ENCODE data around the gene SMARCAL1. TPM values are rescaled to one million over a fixed set of nuclear protein-coding genes. Genes with fewer than 3 reads are reported as not detected.
A peak's percentile ranks its signal among the peaks of the same experiment; 100 is the strongest.

The SMARCAL1 gene
- total RNA-seq, 1 donor from 2014 or later = 35.2 TPM

- no peak for TF ChIP-seq EZH2 (IDR thresholded peaks at IDR 0.05; ENCODE audit: insufficient read depth, low read length)
- no peak for TF ChIP-seq CTCF (IDR thresholded peaks at IDR 0.05; ENCODE audit: insufficient read depth, low read depth, low read length)
- Histone ChIP-seq H3K4me3 (ENCODE audit: insufficient read depth, low read depth, low read length) (no peak overlapping the region), H2AFZ (ENCODE audit: low read depth, low read length) (no peak overlapping the region), H3K4me2 (ENCODE audit: low read length) (peak overlapping the region; percentile 32), H3K4me1 (ENCODE audit: insufficient read depth, low read length) (peaks cover 8% of the 10 kb centered on the region), H3K79me2 (ENCODE audit: insufficient read depth, low read length) (peaks cover 31% of the 10 kb centered on the region), H3K9me3 (ENCODE audit: insufficient read depth, low read depth, low read length) (no peaks in the 10 kb centered on the region), H3K36me3 (ENCODE audit: insufficient read depth, low read length) (peaks cover 2% of the 10 kb centered on the region), H3K27me3 (ENCODE audit: insufficient read depth, low read length) (no peaks in the 10 kb centered on the region), H3K9ac (ENCODE audit: low read length) (no peak overlapping the region), H4K20me1 (ENCODE audit: insufficient read depth, low read length) (peaks cover 38% of the 10 kb centered on the region), H3K27ac (ENCODE audit: low read depth, low read length) (no peak overlapping the region)
- DNase-seq (ENCODE audit: low read depth) = no peak
- Mint-ChIP-seq H3K27ac (ENCODE audit: unreplicated experiment) (peak overlapping the region; percentile 60), H3K4me1 (ENCODE audit: low read depth, unreplicated experiment) (peaks cover 30% of the 10 kb centered on the region), H3K4me3 (ENCODE audit: unreplicated experiment) (peak overlapping the region; percentile 4), H3K9me3 (ENCODE audit: unreplicated experiment) (no peaks in the 10 kb centered on the region), H3K36me3 (ENCODE audit: low read depth, unreplicated experiment) (peaks cover 17% of the 10 kb centered on the region), H3K27me3 (ENCODE audit: low read depth, unreplicated experiment) (no peaks in the 10 kb centered on the region)
- no peak for FAIRE-seq
These were observed 49.1 kb upstream of the SMARCAL1 start for GRCh38 chr2:216363221-216363620.

- H3K36me3 Mint-ChIP-seq (ENCODE audit: low read depth, unreplicated experiment) = peaks cover 5% of the 10 kb centered on the region
- Histone ChIP-seq H3K27ac (ENCODE audit: low read depth, low read length) (no peak overlapping the region), H3K9me3 (ENCODE audit: insufficient read depth, low read depth, low read length) (no peaks in the 10 kb centered on the region), H3K27me3 (ENCODE audit: insufficient read depth, low read length) (no peaks in the 10 kb centered on the region), H3K4me3 (ENCODE audit: insufficient read depth, low read depth, low read length) (no peak overlapping the region), H3K9ac (ENCODE audit: low read length) (no peak overlapping the region), H4K20me1 (ENCODE audit: insufficient read depth, low read length) (peaks cover 46% of the 10 kb centered on the region), H2AFZ (ENCODE audit: low read depth, low read length) (no peak overlapping the region), H3K4me2 (ENCODE audit: low read length) (no peak overlapping the region), H3K79me2 (ENCODE audit: insufficient read depth, low read length) (peaks cover 40% of the 10 kb centered on the region), H3K4me1 (ENCODE audit: insufficient read depth, low read length) (peaks cover 21% of the 10 kb centered on the region), H3K36me3 (ENCODE audit: insufficient read depth, low read length) (no peaks in the 10 kb centered on the region)
- H3K27ac Mint-ChIP-seq (ENCODE audit: unreplicated experiment) = no peak overlapping the region
- no peak for DNase-seq (ENCODE audit: low read depth)
- peaks cover 46% of the 10 kb centered on the region for H3K4me1 Mint-ChIP-seq (ENCODE audit: low read depth, unreplicated experiment)
- H3K9me3 Mint-ChIP-seq (ENCODE audit: unreplicated experiment) = peaks cover 2% of the 10 kb centered on the region
- H3K27me3 Mint-ChIP-seq (ENCODE audit: low read depth, unreplicated experiment) = no peaks in the 10 kb centered on the region
- no peak for FAIRE-seq
- no peak for TF ChIP-seq CTCF (IDR thresholded peaks at IDR 0.05; ENCODE audit: insufficient read depth, low read depth, low read length)
- TF ChIP-seq EZH2 (IDR thresholded peaks at IDR 0.05; ENCODE audit: insufficient read depth, low read length) = no peak
- no peak overlapping the region for H3K4me3 Mint-ChIP-seq (ENCODE audit: unreplicated experiment)
These were observed 46.8 kb upstream of the SMARCAL1 start for GRCh38 chr2:216365518-216365917.

GRCh38 chr2:216366777-216367471, 45.4 kb upstream of the SMARCAL1 start:
- peaks cover 5% of the 10 kb centered on the region for H3K36me3 Mint-ChIP-seq (ENCODE audit: low read depth, unreplicated experiment)
- peaks cover 46% of the 10 kb centered on the region for H4K20me1 ChIP-seq (ENCODE audit: insufficient read depth, low read length)
- H3K9me3 Mint-ChIP-seq (ENCODE audit: unreplicated experiment) = peaks cover 2% of the 10 kb centered on the region
- H3K27ac Mint-ChIP-seq (ENCODE audit: unreplicated experiment) = no peak overlapping the region
- H3K4me1 ChIP-seq (ENCODE audit: insufficient read depth, low read length) = peaks cover 26% of the 10 kb centered on the region
- no peak overlapping the region for H3K4me3 ChIP-seq (ENCODE audit: insufficient read depth, low read depth, low read length)
- no peaks in the 10 kb centered on the region for H3K9me3 ChIP-seq (ENCODE audit: insufficient read depth, low read depth, low read length)
- no peak overlapping the region for H3K4me3 Mint-ChIP-seq (ENCODE audit: unreplicated experiment)
- H3K9ac ChIP-seq (ENCODE audit: low read length) = no peak overlapping the region
- FAIRE-seq = no peak
- peak overlapping the region; percentile 57 for H3K4me2 ChIP-seq (ENCODE audit: low read length)
- peaks cover 49% of the 10 kb centered on the region for H3K79me2 ChIP-seq (ENCODE audit: insufficient read depth, low read length)
- H3K27ac ChIP-seq (ENCODE audit: low read depth, low read length) = no peak overlapping the region
- no peaks in the 10 kb centered on the region for H3K27me3 ChIP-seq (ENCODE audit: insufficient read depth, low read length)
- no peak for TF ChIP-seq EZH2 (IDR thresholded peaks at IDR 0.05; ENCODE audit: insufficient read depth, low read length)
- TF ChIP-seq CTCF (IDR thresholded peaks at IDR 0.05; ENCODE audit: insufficient read depth, low read depth, low read length) = no peak
- no peaks in the 10 kb centered on the region for H3K36me3 ChIP-seq (ENCODE audit: insufficient read depth, low read length)
- H2AFZ ChIP-seq (ENCODE audit: low read depth, low read length) = no peak overlapping the region
- peaks cover 42% of the 10 kb centered on the region for H3K4me1 Mint-ChIP-seq (ENCODE audit: low read depth, unreplicated experiment)
- DNase-seq (ENCODE audit: low read depth) = peak; percentile 16
- no peaks in the 10 kb centered on the region for H3K27me3 Mint-ChIP-seq (ENCODE audit: low read depth, unreplicated experiment)

Measured in astrocyte (in vitro differentiated cells and primary cell).